Esophagus squamous epithelium (tissue), 4 donors: Measurements from ENCODE around the gene ANAPC4.

Experiments
- CTCF ChIP-seq, 6 experiments: fragments of 450-650 bp in 4 of 6; fragments of 200-600 bp in 2 of 6; sonication (generic) in 2 of 6; IDR thresholded peaks; one replicate each; pipeline ENCODE4 v1.5.1; 2016 to 2019; ENCODE audit warnings: antibody characterized with exemption in 6 of 6, mild to moderate bottlenecking in 4 of 6, moderate library complexity in 4 of 6
- POLR2A ChIP-seq, 4 donors: fragments of 450-650 bp; IDR thresholded peaks; one replicate each; pipeline ENCODE4 v1.6.1; 2017; ENCODE audit warnings: antibody characterized with exemption in 4 of 4, mild to moderate bottlenecking in 4 of 4, moderate library complexity in 3 of 4

GRCh38 chr4:25383647-25384046, 6.6 kb downstream of the ANAPC4 start:
- TF ChIP-seq CTCF (IDR thresholded peaks at IDR 0.05) (no peak), POLR2A (IDR thresholded peaks at IDR 0.05) (no peak)
